ENCODE results near the gene CCDC117. TPM values are rescaled to one million over a fixed set of nuclear protein-coding genes. Genes with fewer than 3 reads are reported as not detected.
A peak's percentile ranks its signal among the peaks of the same experiment; 100 is the strongest.
"Not testable (repeated sequence)": the region's sequence is repeated elsewhere in the genome, so short reads cannot be mapped to it uniquely, and the experiment has no call there.

CCDC117 gene
- total RNA-seq, 1 donor from 2014 or later = 27.3 TPM

- DNase-seq (ENCODE audit: low spot score in 2 of 2); FAIRE-seq: not testable (repeated sequence)
Observed at GRCh38 chr22:28824455-28824854, 52.0 kb downstream of the CCDC117 start.

- DNase-seq (ENCODE audit: low spot score in 2 of 2); FAIRE-seq: not testable (repeated sequence)
Observed at GRCh38 chr22:28826430-28826829, 53.9 kb downstream of the CCDC117 start.

GRCh38 chr22:28826921-28827320 lies 54.4 kb downstream of the CCDC117 start:
- FAIRE-seq (no peak), DNase-seq (ENCODE audit: low spot score in 2 of 2) (no peak)

- FAIRE-seq = no peak
- DNase-seq (ENCODE audit: low spot score in 2 of 2) = peak; percentile 51 to 75
Observed at GRCh38 chr22:28829358-28830181, 57.1 kb downstream of the CCDC117 start.

- no peak for FAIRE-seq
- DNase-seq (ENCODE audit: low spot score in 2 of 2) = no peak
Observed at GRCh38 chr22:28830441-28830840, 57.9 kb downstream of the CCDC117 start.

GRCh38 chr22:28831140-28832072 lies 58.9 kb downstream of the CCDC117 start:
- DNase-seq (ENCODE audit: low spot score in 2 of 2) (no peak), FAIRE-seq (no peak)

- DNase-seq (ENCODE audit: low spot score in 2 of 2) = no peak
- no peak for FAIRE-seq
Observed at GRCh38 chr22:28832731-28833130, 60.2 kb downstream of the CCDC117 start.

GRCh38 chr22:28833276-28833923 lies 60.9 kb downstream of the CCDC117 start:
- no peak for DNase-seq (ENCODE audit: low spot score in 2 of 2)
- FAIRE-seq = no peak

- no peak for DNase-seq (ENCODE audit: low spot score in 2 of 2)
- no peak for FAIRE-seq
Observed at GRCh38 chr22:28835630-28836189, 63.2 kb downstream of the CCDC117 start.

GRCh38 chr22:28837640-28838039 lies 65.1 kb downstream of the CCDC117 start:
- no peak for FAIRE-seq
- DNase-seq (ENCODE audit: low spot score in 2 of 2) = no peak

Small RNA genes lying within 50 kb of the gene (small RNA-seq; reads per million reads assigned to genes)
- not detected for gene Z93930.1

Other genes with a start within 250 kb of the CCDC117 start
- gene TTC28, start 92.9 kb upstream of the CCDC117 start, total RNA-seq = 79.5 TPM
- 4.1 TPM for gene CHEK2, start 30.9 kb upstream of the CCDC117 start, total RNA-seq
- 6.9 TPM for gene HSCB, start 30.7 kb upstream of the CCDC117 start, total RNA-seq
- gene XBP1, start 27.9 kb downstream of the CCDC117 start, total RNA-seq = 45.2 TPM
- 7.3 TPM for gene ZNRF3, start 110.9 kb downstream of the CCDC117 start, total RNA-seq

Measured in frontal cortex (tissue), 4 donors.